Mammary epithelial cell (primary cell): Measurements from ENCODE around the gene IGFBP7.

Experiments
- CTCF ChIP-seq, 2 donors: IDR thresholded peaks in 1 of 2; conservative IDR thresholded peaks in 1 of 2; 2 replicates each; pipeline ENCODE4 v1.5.1; 2011 to 2012; ENCODE audit warnings: inconsistent platforms in 2 of 2, low read length in 2 of 2, mild to moderate bottlenecking in 2 of 2, control low read depth in 1 of 2, low read depth in 1 of 2; ENCODE audit not compliant: insufficient read depth in 1 of 2; ENCODE audit errors: extremely low read depth in 1 of 2
- EZH2 ChIP-seq: IDR thresholded peaks from 2 replicates; pipeline ENCODE4 v1.6.1; 2012; ENCODE audit warnings: low read length, inconsistent platforms, borderline replicate concordance

GRCh38 chr4:57153207-57153606, 43.0 kb upstream of the IGFBP7 start:
- TF ChIP-seq CTCF (conservative IDR thresholded peaks at IDR 0.05 in 1 of 2, IDR thresholded peaks at IDR 0.05 in 1 of 2; ENCODE audit: extremely low read depth in 1 of 2, insufficient read depth in 1 of 2, low read depth in 1 of 2, low read length in 2 of 2) (no peak), EZH2 (no peak)
